Endothelial cell of umbilical vein (primary cell): ENCODE results near the gene LRP3. TPM values are rescaled to one million over a fixed set of nuclear protein-coding genes. Genes with fewer than 3 reads are reported as not detected.

Experiments used
- BruUV-seq: library from RNA; stranded (reverse); fragments of 400-500 nt; replicated peaks from 2 replicates; lab custom pipeline; 2021; lab: Mats Ljungman, UMichigan
- CTCF ChIA-PET: fragments of 300-600, 350-600 bp; sonication (Branson Sonifier 250); formaldehyde crosslinking; loops from one replicate; lab custom pipeline; 2021; ENCODE audit warnings: antibody characterized with exemption, inconsistent platforms; lab: Charles Lee
- POLR2A ChIA-PET: fragments of 300-600, 350-600 bp; sonication (Branson Sonifier 250); formaldehyde crosslinking; loops from one replicate; lab custom pipeline; 2021; ENCODE audit warnings: antibody characterized with exemption, inconsistent platforms; lab: Charles Lee
- DNase-seq: peaks from one replicate; pipeline ENCODE4 v3.0.0-alpha.2; 2011; ENCODE audit warnings: low read depth, low spot score
- FAIRE-seq: peaks from 2 replicates; lab custom pipeline; 2011; peaks lifted over from hg19 to GRCh38; lab: Jason Lieb, UNC
- H2AFZ ChIP-seq: 2 replicates; pipeline ENCODE4 v1.6.0; 2012; ENCODE audit warnings: low read depth, low read length, control low read depth, inconsistent platforms
- H3K27ac ChIP-seq: 2 replicates; pipeline ENCODE4 v1.5.1; 2011; ENCODE audit warnings: low read depth, mild to moderate bottlenecking, control low read depth, low read length, moderate library complexity; ENCODE audit not compliant: insufficient read depth
- H3K27me3 ChIP-seq, 2 experiments: 2 replicates each; pipeline versions ENCODE4 v1.6.0 to v1.6.1; 2011; ENCODE audit warnings: low read length in 2 of 2, mixed read lengths in 1 of 2; ENCODE audit not compliant: control insufficient read depth in 2 of 2, insufficient read depth in 2 of 2
- H3K36me3 ChIP-seq, 2 experiments: 2 replicates in 1 of 2; 3 replicates in 1 of 2; pipeline ENCODE4 v1.5.1; 2011; ENCODE audit warnings: low read length in 2 of 2, mild to moderate bottlenecking in 1 of 2, moderate library complexity in 1 of 2; ENCODE audit not compliant: control insufficient read depth in 2 of 2, insufficient read depth in 2 of 2; ENCODE audit errors: extremely low read depth in 1 of 2
- H3K4me1 ChIP-seq: 3 replicates; pipeline ENCODE4 v1.5.1; 2011; ENCODE audit warnings: mild to moderate bottlenecking, low read length; ENCODE audit not compliant: control insufficient read depth, insufficient read depth; ENCODE audit errors: extremely low read depth
- H3K4me2 ChIP-seq: 2 replicates; pipeline ENCODE4 v1.6.1; 2011; ENCODE audit warnings: low read length, control low read depth, mixed read lengths; ENCODE audit not compliant: insufficient read depth
- H3K4me3 ChIP-seq, 3 experiments: fragments of 200-600 bp in 1 of 3; sonication (generic), shearing (Covaris generic) in 1 of 3; replicated peaks in 1 of 3; 2 replicates each; pipeline ENCODE4 v1.5.1; 2011 to 2016; ENCODE audit warnings: control low read depth in 3 of 3, low read length in 3 of 3, mild to moderate bottlenecking in 2 of 3, inconsistent platforms in 1 of 3, low read depth in 1 of 3, moderate library complexity in 1 of 3; ENCODE audit not compliant: insufficient read depth in 1 of 3
- H3K79me2 ChIP-seq: 2 replicates; pipeline ENCODE4 v1.6.0; 2012; ENCODE audit warnings: low read length, inconsistent platforms; ENCODE audit not compliant: control insufficient read depth, insufficient read depth
- H3K9ac ChIP-seq: replicated peaks from 2 replicates; pipeline ENCODE3; 2011; ENCODE audit warnings: low read length, control low read depth; ENCODE audit not compliant: insufficient read depth; ENCODE audit errors: extremely low read depth
- H3K9me1 ChIP-seq: replicated peaks from 3 replicates; pipeline ENCODE4 v1.6.0; 2011; ENCODE audit warnings: mild to moderate bottlenecking, low read length; ENCODE audit not compliant: control insufficient read depth, insufficient read depth; ENCODE audit errors: extremely low read depth
- H3K9me3 ChIP-seq: replicated peaks from 2 replicates; pipeline ENCODE4 v1.5.1; 2012; ENCODE audit warnings: low read length, inconsistent platforms; ENCODE audit not compliant: control insufficient read depth, insufficient read depth
- H4K20me1 ChIP-seq: replicated peaks from 2 replicates; pipeline ENCODE3; 2011; ENCODE audit warnings: mild to moderate bottlenecking, low read length; ENCODE audit not compliant: control insufficient read depth, insufficient read depth; ENCODE audit errors: extremely low read depth
- CTCF ChIP-seq, 2 donors: IDR thresholded peaks; 1 replicate in 1 of 2; 2 replicates in 1 of 2; pipeline ENCODE4 v1.5.1; 2011; ENCODE audit warnings: low read length in 2 of 2, mild to moderate bottlenecking in 2 of 2, moderate library complexity in 2 of 2, control low read depth in 1 of 2, inconsistent platforms in 1 of 2, low read depth in 1 of 2; ENCODE audit not compliant: insufficient read depth in 1 of 2; ENCODE audit errors: extremely low read depth in 1 of 2
- EZH2 ChIP-seq: IDR thresholded peaks from 2 replicates; pipeline ENCODE4 v1.6.1; 2012; ENCODE audit warnings: borderline replicate concordance, low read depth, mild to moderate bottlenecking, moderate library complexity, low read length, inconsistent platforms; ENCODE audit not compliant: severe bottlenecking
- FOS ChIP-seq: IDR thresholded peaks from 2 replicates; pipeline ENCODE4 v1.6.1; 2011; ENCODE audit warnings: mild to moderate bottlenecking, low read length, moderate library complexity, borderline replicate concordance; ENCODE audit not compliant: insufficient read depth
- GATA2 ChIP-seq: IDR thresholded peaks from 2 replicates; pipeline ENCODE4 v1.7.0; 2011; ENCODE audit warnings: low read depth, mild to moderate bottlenecking, moderate library complexity, mixed read lengths, low read length; ENCODE audit not compliant: insufficient read length, insufficient read depth
- JUN ChIP-seq: IDR thresholded peaks from 2 replicates; pipeline ENCODE4 v1.6.1; 2011; ENCODE audit warnings: borderline replicate concordance, low read depth; ENCODE audit not compliant: insufficient read length, insufficient read depth
- MYC ChIP-seq: IDR thresholded peaks from one replicate; pipeline ENCODE4 v1.6.1; 2011; ENCODE audit warnings: mild to moderate bottlenecking, low read depth, low read length
- POLR2A ChIP-seq: IDR thresholded peaks from 2 replicates; pipeline ENCODE4 v1.6.1; 2012; ENCODE audit warnings: low read depth, mild to moderate bottlenecking, control low read depth, low read length
- POLR2AphosphoS5 ChIP-seq: IDR thresholded peaks from 2 replicates; pipeline ENCODE4 v1.6.1; 2012; ENCODE audit warnings: low read depth, mild to moderate bottlenecking, control low read depth, low read length, moderate library complexity; ENCODE audit not compliant: insufficient read depth
- dilution Hi-C: fragments of 300-500 bp; cut with MboI; formaldehyde crosslinking; loops from one replicate; pipeline ENCODE4 v1.15.0; 2019; ENCODE audit warnings: low sequenced_read_pairs; ENCODE audit not compliant: extremely low pct_ligation_motif_present
- intact Hi-C: fragments of 100-400 bp; cut with micrococcal nuclease; formaldehyde crosslinking; loops from one replicate; pipeline ENCODE4 v1.10.0; 2022
- polyA plus RNA-seq, 4 experiments: library from polyadenylated mRNA; depleted of rRNA in 3 of 4; stranded (reverse) in 3 of 4; unstranded in 1 of 4; fragments of >200 nt; gene quantifications; 2 replicates each; pipeline versions ENCODE4 v1.2.1 to v1.2.3, GENCODE V29; 2011 to 2012; ENCODE audit warnings: missing spikeins in 1 of 4
- total RNA-seq: library from RNA; stranded (reverse); gene quantifications from 2 replicates; pipeline ENCODE4 v1.2.3, GENCODE V29; 2021
- TF ChIP-seq, protein P1 (sequence below): IDR thresholded peaks from 2 replicates; pipeline ENCODE4 v1.6.1; 2011; ENCODE audit not compliant: insufficient read depth, insufficient read length

LRP3 gene
- total and polyA plus RNA-seq, 2 donors (not counting 3 experiments of a cell fraction or from before 2014, with no cell fraction given): 14.3 to 19.4 TPM

DNA sequence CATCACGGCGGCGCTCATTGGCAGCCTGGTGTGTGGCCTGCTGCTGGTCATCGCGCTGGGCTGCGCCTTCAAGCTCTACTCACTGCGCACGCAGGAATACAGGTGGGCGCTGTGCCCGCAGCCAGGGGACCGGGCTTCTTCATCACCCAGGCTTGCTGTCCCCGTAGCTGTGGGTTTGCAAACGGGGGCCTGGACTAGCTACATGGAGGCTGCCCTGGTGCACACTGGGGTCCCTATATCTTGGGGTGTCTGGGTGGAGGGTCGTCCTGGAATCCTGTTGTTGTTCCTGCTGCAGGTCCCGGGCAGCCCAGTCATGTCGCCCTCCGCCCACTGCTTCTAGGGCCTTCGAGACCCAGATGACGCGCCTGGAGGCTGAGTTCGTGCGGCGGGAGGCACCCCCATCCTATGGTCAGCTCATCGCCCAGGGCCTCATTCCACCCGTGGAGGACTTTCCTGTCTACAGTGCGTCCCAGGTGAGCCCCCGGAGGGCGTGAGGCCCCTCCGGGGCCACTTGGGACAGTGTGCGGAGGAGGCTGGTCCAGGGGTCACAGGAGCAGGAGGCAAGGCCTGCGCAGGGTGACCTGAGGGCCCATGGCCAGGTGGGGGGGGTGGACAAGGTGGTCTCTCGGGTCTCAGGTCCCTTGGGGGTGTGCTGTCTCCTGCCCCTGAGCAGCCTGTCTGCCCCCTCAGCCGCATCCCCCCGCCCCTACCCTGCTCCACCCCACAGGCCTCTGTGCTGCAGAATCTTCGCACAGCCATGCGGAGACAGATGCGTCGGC lies 12.3 kb downstream of the LRP3 start:
- Histone ChIP-seq H3K79me2 (no peaks in the 10 kb centered on the region), H2AFZ (no peak overlapping the region), H3K27ac (no peak overlapping the region), H3K36me3 (peaks cover 0 to 5% of the 10 kb centered on the region in 2 experiments), H3K4me3 (no peak overlapping the region), H3K9ac (no peak overlapping the region), H3K9me1 (no peaks in the 10 kb centered on the region), H3K4me2 (no peak overlapping the region), H3K9me3 (no peaks in the 10 kb centered on the region), H3K4me1 (no peaks in the 10 kb centered on the region), H4K20me1 (no peaks in the 10 kb centered on the region), H3K27me3 (no peaks in the 10 kb centered on the region)
- no peak for DNase-seq
- FAIRE-seq: no peak
- dilution Hi-C loops: no loop called here
- TF ChIP-seq EZH2 (no peak), POLR2A (no peak), CTCF (IDR thresholded peaks at IDR 0.05; ENCODE audit: extremely low read depth in 1 of 2, insufficient read depth in 1 of 2, low read depth in 1 of 2, low read length in 2 of 2) (no peak), MYC (no peak)
- no TSS peak for BruUV-seq
- POLR2A ChIA-PET: no interaction called here
- intact Hi-C loops: no loop called here
- CTCF ChIA-PET: no interaction called here

- no peak for DNase-seq
- Histone ChIP-seq H3K79me2 (no peaks in the 10 kb centered on the region), H3K4me3 (no peak overlapping the region), H3K9ac (no peak overlapping the region), H3K9me1 (no peaks in the 10 kb centered on the region), H3K27me3 (no peaks in the 10 kb centered on the region), H3K36me3 (peaks cover 0 to 5% of the 10 kb centered on the region in 2 experiments), H3K27ac (no peak overlapping the region), H3K4me2 (no peak overlapping the region), H3K4me1 (no peaks in the 10 kb centered on the region), H3K9me3 (no peaks in the 10 kb centered on the region), H4K20me1 (no peaks in the 10 kb centered on the region), H2AFZ (no peak overlapping the region)
- TSS peak; percentile 27 for BruUV-seq
- TF ChIP-seq, protein P1, sequence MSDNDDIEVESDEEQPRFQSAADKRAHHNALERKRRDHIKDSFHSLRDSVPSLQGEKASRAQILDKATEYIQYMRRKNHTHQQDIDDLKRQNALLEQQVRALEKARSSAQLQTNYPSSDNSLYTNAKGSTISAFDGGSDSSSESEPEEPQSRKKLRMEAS: no peak
- no peak for TF ChIP-seq FOS
- TF ChIP-seq JUN: no peak
- TF ChIP-seq MYC: no peak
- no peak for TF ChIP-seq GATA2
- no peak for TF ChIP-seq POLR2A
- no peak for TF ChIP-seq POLR2AphosphoS5
- no peak for TF ChIP-seq EZH2
- TF ChIP-seq CTCF (IDR thresholded peaks at IDR 0.05; ENCODE audit: extremely low read depth in 1 of 2, insufficient read depth in 1 of 2, low read depth in 1 of 2, low read length in 2 of 2): no peak
- CTCF ChIA-PET: interaction anchor here (2.9 kb wide), 1 partner anchor 23 kb away, joined by 13 read pairs; no protein-coding TSS in a partner anchor
- dilution Hi-C loops (no loop called here), intact Hi-C loops (no loop called here)
- no peak for FAIRE-seq
- POLR2A ChIA-PET: no interaction called here
These were observed 13.0 kb downstream of the LRP3 start for GRCh38 chr19:33207040-33207620.
